ENCODE measurements around the gene PFKFB2. TPM values are rescaled to one million over a fixed set of nuclear protein-coding genes. Genes with fewer than 3 reads are reported as not detected.

PFKFB2 gene
- total RNA-seq, 6 experiments from 2014 or later: 2.5 to 7.0 (median 3.2) TPM

- no peak for TF ChIP-seq CTCF (IDR thresholded peaks at IDR 0.05)
- Mint-ChIP-seq H3K27ac (no peak overlapping the region), H3K9me3 (peaks cover 4% of the 10 kb centered on the region), H3K27me3 (ENCODE audit: insufficient read depth) (no peaks in the 10 kb centered on the region; the same call in 1 of the 2 replicates), H3K4me3 (no peak overlapping the region), H3K36me3 (ENCODE audit: low read depth) (peaks cover 5% of the 10 kb centered on the region), H3K4me1 (ENCODE audit: low read depth) (peaks cover 47% of the 10 kb centered on the region)
- no peak for DNase-seq
These were observed 43.8 kb upstream of the PFKFB2 start for GRCh38 chr1:207009182-207009850.

- peaks cover 4% of the 10 kb centered on the region for H3K9me3 Mint-ChIP-seq
- H3K4me1 Mint-ChIP-seq (ENCODE audit: low read depth): peaks cover 47% of the 10 kb centered on the region
- no peak overlapping the region for H3K4me3 Mint-ChIP-seq
- no peak for DNase-seq
- H3K27ac Mint-ChIP-seq: no peak overlapping the region
- peaks cover 5% of the 10 kb centered on the region for H3K36me3 Mint-ChIP-seq (ENCODE audit: low read depth)
- no peak for TF ChIP-seq CTCF (IDR thresholded peaks at IDR 0.05)
- H3K27me3 Mint-ChIP-seq (ENCODE audit: insufficient read depth): no peaks in the 10 kb centered on the region; the same call in 1 of the 2 replicates
These were observed 43.1 kb upstream of the PFKFB2 start for GRCh38 chr1:207009945-207010344.

GRCh38 chr1:207010726-207011125, 42.3 kb upstream of the PFKFB2 start:
- peaks cover 5% of the 10 kb centered on the region for H3K36me3 Mint-ChIP-seq (ENCODE audit: low read depth)
- H3K4me1 Mint-ChIP-seq (ENCODE audit: low read depth): peaks cover 47% of the 10 kb centered on the region
- no peak overlapping the region for H3K27ac Mint-ChIP-seq
- no peak for TF ChIP-seq CTCF (IDR thresholded peaks at IDR 0.05)
- no peaks in the 10 kb centered on the region; the same call in 1 of the 2 replicates for H3K27me3 Mint-ChIP-seq (ENCODE audit: insufficient read depth)
- H3K4me3 Mint-ChIP-seq: no peak overlapping the region
- peaks cover 4% of the 10 kb centered on the region for H3K9me3 Mint-ChIP-seq
- DNase-seq: no peak

GRCh38 chr1:207013321-207014085, 39.6 kb upstream of the PFKFB2 start:
- Mint-ChIP-seq H3K36me3 (ENCODE audit: low read depth) (no peaks in the 10 kb centered on the region), H3K27me3 (ENCODE audit: insufficient read depth) (no peaks in the 10 kb centered on the region; the same call in 1 of the 2 replicates), H3K27ac (no peak overlapping the region), H3K4me3 (no peak overlapping the region), H3K4me1 (ENCODE audit: low read depth) (peaks cover 28% of the 10 kb centered on the region), H3K9me3 (no peaks in the 10 kb centered on the region)
- TF ChIP-seq CTCF (IDR thresholded peaks at IDR 0.05): no peak
- no peak for DNase-seq

- Mint-ChIP-seq H3K4me3 (no peak overlapping the region), H3K27me3 (ENCODE audit: insufficient read depth) (no peaks in the 10 kb centered on the region; the same call in 1 of the 2 replicates), H3K27ac (no peak overlapping the region), H3K36me3 (ENCODE audit: low read depth) (no peaks in the 10 kb centered on the region), H3K9me3 (no peaks in the 10 kb centered on the region), H3K4me1 (ENCODE audit: low read depth) (peaks cover 22% of the 10 kb centered on the region)
- TF ChIP-seq CTCF (IDR thresholded peaks at IDR 0.05): no peak
- DNase-seq: no peak
These were observed 38.3 kb upstream of the PFKFB2 start for GRCh38 chr1:207014728-207015127.
